Activated CD4-positive, alpha-beta T cell treated with anti-CD3 and anti-CD28 coated beads, Interleukin-2, amount 10 ng/mL, durations not matched to agents 7 days and 5 days (primary cell): ENCODE measurements around the gene ZNF318. TPM values are rescaled to one million over a fixed set of nuclear protein-coding genes. Genes with fewer than 3 reads are reported as not detected.
A peak's percentile ranks its signal among the peaks of the same experiment; 100 is the strongest.
"Not testable (repeated sequence)": the region's sequence is repeated elsewhere in the genome, so short reads cannot be mapped to it uniquely, and the experiment has no call there.

Experiments
- CTCF ChIA-PET: fragments of 350-600 bp; sonication (Branson Sonifier 250); formaldehyde crosslinking; loops from one replicate; lab custom pipeline; 2021; ENCODE audit warnings: antibody characterized with exemption; lab: Charles Lee
- POLR2A ChIA-PET: fragments of 350-600 bp; sonication (Branson Sonifier 250); formaldehyde crosslinking; loops from one replicate; lab custom pipeline; 2021; ENCODE audit warnings: antibody characterized with exemption; lab: Charles Lee
- DNase-seq: peaks from one replicate; pipeline ENCODE4 v3.0.0-alpha.2; 2020
- H3K27ac Mint-ChIP-seq: one replicate; pipeline ENCODE4 v1.8.0; 2021; ENCODE audit warnings: mild to moderate bottlenecking, moderate library complexity, mixed read lengths
- H3K27me3 Mint-ChIP-seq: one replicate; pipeline ENCODE4 v1.8.0; 2021; ENCODE audit warnings: mixed read lengths
- H3K36me3 Mint-ChIP-seq: one replicate; pipeline ENCODE4 v1.8.0; 2021; ENCODE audit warnings: low read depth, mixed read lengths
- H3K4me1 Mint-ChIP-seq: one replicate; pipeline ENCODE4 v1.8.0; 2021; ENCODE audit warnings: mixed read lengths
- H3K4me3 Mint-ChIP-seq: one replicate; pipeline ENCODE4 v1.8.0; 2021; ENCODE audit warnings: mild to moderate bottlenecking, moderate library complexity, mixed read lengths
- H3K9me3 Mint-ChIP-seq: one replicate; pipeline ENCODE4 v1.8.0; 2021; ENCODE audit warnings: mixed read lengths
- total RNA-seq, 2 experiments: library from RNA; stranded (reverse); gene quantifications; one replicate each; pipeline ENCODE4 v1.2.3, GENCODE V29; 2021

Gene ZNF318
- total RNA-seq, 2 experiments from 2014 or later = 12.8 to 14.5 TPM

- Mint-ChIP-seq H3K27me3 (peaks cover 36% of the 10 kb centered on the region), H3K36me3 (peaks cover 20% of the 10 kb centered on the region), H3K4me1 (peaks cover 53% of the 10 kb centered on the region), H3K27ac (peak overlapping the region; percentile 61)
- CTCF ChIA-PET = interaction anchor here (0.6 to 2.5 kb wide), 3 partner anchors 9 to 30 kb away, joined by 3 to 8 read pairs (median 4); no protein-coding TSS in a partner anchor
- H3K9me3 Mint-ChIP-seq, POLR2A ChIA-PET, H3K4me3 Mint-ChIP-seq, DNase-seq: not testable (repeated sequence)
These were observed 11.4 kb upstream of the ZNF318 start for GRCh38 chr6:43380858-43381257.

GRCh38 chr6:43378631-43379030 lies 9.2 kb upstream of the ZNF318 start:
- H3K27me3 Mint-ChIP-seq = peaks cover 30% of the 10 kb centered on the region

GRCh38 chr6:43377710-43378229 lies 8.3 kb upstream of the ZNF318 start:
- Mint-ChIP-seq H3K9me3 (no peaks in the 10 kb centered on the region), H3K27ac (no peak overlapping the region), H3K27me3 (peaks cover 30% of the 10 kb centered on the region), H3K4me1 (peaks cover 30% of the 10 kb centered on the region), H3K36me3 (peaks cover 9% of the 10 kb centered on the region), H3K4me3 (no peak overlapping the region)
- no peak for DNase-seq
- ChIA-PET CTCF (interaction anchor here (1.0 to 1.5 kb wide), 3 partner anchors 8 to 149 kb away, joined by 3 to 6 read pairs (median 3); partner anchors contain the start of genes DNPH1 and ZNF318), POLR2A (no interaction called here)

More at GRCh38 chr6:43378631-43379030, 9.2 kb upstream of the ZNF318 start:
- H3K4me3 Mint-ChIP-seq = no peak overlapping the region
- H3K9me3 Mint-ChIP-seq = peaks cover 2% of the 10 kb centered on the region
- H3K27ac Mint-ChIP-seq = no peak overlapping the region
- H3K36me3 Mint-ChIP-seq = peaks cover 9% of the 10 kb centered on the region
- ChIA-PET POLR2A (interaction anchor here (0.7 kb wide), 1 partner anchor 109 kb away, joined by 4 read pairs; no protein-coding TSS in a partner anchor), CTCF (interaction anchor here (0.6 to 1.5 kb wide), 3 partner anchors 9 to 67 kb away, joined by 3 to 6 read pairs (median 4); partner anchors contain the start of gene ZNF318)
- DNase-seq = no peak
- H3K4me1 Mint-ChIP-seq = peaks cover 37% of the 10 kb centered on the region

GRCh38 chr6:43376551-43376981 lies 7.1 kb upstream of the ZNF318 start:
- no peak overlapping the region for H3K4me3 Mint-ChIP-seq
- H3K27ac Mint-ChIP-seq = no peak overlapping the region
- H3K27me3 Mint-ChIP-seq = peaks cover 24% of the 10 kb centered on the region
- H3K36me3 Mint-ChIP-seq = peaks cover 6% of the 10 kb centered on the region
- H3K4me1 Mint-ChIP-seq = peaks cover 19% of the 10 kb centered on the region
- DNase-seq = no peak
- ChIA-PET CTCF (no interaction called here), POLR2A (no interaction called here)
- no peaks in the 10 kb centered on the region for H3K9me3 Mint-ChIP-seq

- Mint-ChIP-seq H3K27ac (no peak overlapping the region), H3K9me3 (no peaks in the 10 kb centered on the region), H3K36me3 (peaks cover 3% of the 10 kb centered on the region), H3K4me3 (no peak overlapping the region), H3K4me1 (peaks cover 16% of the 10 kb centered on the region), H3K27me3 (peaks cover 18% of the 10 kb centered on the region)
- ChIA-PET POLR2A (interaction anchor here (0.5 to 0.6 kb wide), 2 partner anchors 200 to 888 kb away, joined by 3 to 4 read pairs; no protein-coding TSS in a partner anchor), CTCF (interaction anchor here (0.7 to 1.4 kb wide), 4 partner anchors 14 to 631 kb away, joined by 3 to 9 read pairs (median 3); no protein-coding TSS in a partner anchor)
- no peak for DNase-seq
These were observed 6.2 kb upstream of the ZNF318 start for GRCh38 chr6:43375693-43376092.

- Mint-ChIP-seq H3K27ac (no peak overlapping the region), H3K36me3 (peaks cover 3% of the 10 kb centered on the region), H3K4me1 (peaks cover 28% of the 10 kb centered on the region), H3K27me3 (peaks cover 4% of the 10 kb centered on the region), H3K4me3 (no peak overlapping the region), H3K9me3 (no peaks in the 10 kb centered on the region)
- DNase-seq = no peak
- ChIA-PET CTCF (interaction anchor here (0.9 kb wide), 1 partner anchor 14 kb away, joined by 3 read pairs; no protein-coding TSS in a partner anchor), POLR2A (no interaction called here)
These were observed 3.9 kb upstream of the ZNF318 start for GRCh38 chr6:43373252-43373875.

- peaks cover 14% of the 10 kb centered on the region for H3K27me3 Mint-ChIP-seq
- not testable (repeated sequence) for H3K9me3 Mint-ChIP-seq, DNase-seq, H3K36me3 Mint-ChIP-seq
- H3K4me1 Mint-ChIP-seq = peaks cover 33% of the 10 kb centered on the region
- peak overlapping the region; percentile 93 for H3K27ac Mint-ChIP-seq
- POLR2A ChIA-PET = interaction anchor here (0.7 to 1.3 kb wide), 3 partner anchors 9 to 57 kb away, joined by 3 to 7 read pairs (median 4); partner anchors contain the start of gene ABCC10
- H3K4me3 Mint-ChIP-seq = peak overlapping the region; percentile 81
- CTCF ChIA-PET = interaction anchor here (0.8 to 2.9 kb wide), 9 partner anchors 8 to 198 kb away, joined by 3 to 13 read pairs (median 4); partner anchors contain the start of gene DNPH1
These were observed 645 bp upstream of the ZNF318 start for GRCh38 chr6:43370003-43370580.

- CTCF ChIA-PET = interaction anchor here (0.6 to 2.9 kb wide), 10 partner anchors 10 to 139 kb away, joined by 3 to 13 read pairs (median 5); partner anchors contain the start of gene DNPH1
- no peak for DNase-seq
- POLR2A ChIA-PET = interaction anchor here (0.7 kb wide), 1 partner anchor 141 kb away, joined by 3 read pairs; the partner anchor contains the start of gene LRRC73
- Mint-ChIP-seq H3K27ac (peak overlapping the region; percentile 84), H3K27me3 (peaks cover 14% of the 10 kb centered on the region), H3K36me3 (peaks cover 25% of the 10 kb centered on the region), H3K4me1 (peaks cover 33% of the 10 kb centered on the region), H3K9me3 (no peaks in the 10 kb centered on the region), H3K4me3 (peak overlapping the region; percentile 84)
These were observed 937 bp downstream of the ZNF318 start for GRCh38 chr6:43368259-43369160.

- DNase-seq = no peak
- peaks cover 27% of the 10 kb centered on the region for H3K36me3 Mint-ChIP-seq
- no peak overlapping the region for H3K27ac Mint-ChIP-seq
- peak overlapping the region; percentile 51 for H3K4me3 Mint-ChIP-seq
- H3K9me3 Mint-ChIP-seq = no peaks in the 10 kb centered on the region
- POLR2A ChIA-PET = no interaction called here
- H3K27me3 Mint-ChIP-seq = peaks cover 14% of the 10 kb centered on the region
- CTCF ChIA-PET = interaction anchor here (0.7 to 2.9 kb wide), 5 partner anchors 9 to 138 kb away, joined by 3 to 7 read pairs (median 4); partner anchors contain the start of gene DNPH1
- peaks cover 31% of the 10 kb centered on the region for H3K4me1 Mint-ChIP-seq
These were observed 2.0 kb downstream of the ZNF318 start for GRCh38 chr6:43367245-43367984.

GRCh38 chr6:43361269-43361668 lies 8.2 kb downstream of the ZNF318 start:
- CTCF ChIA-PET = interaction anchor here (0.9 to 1.3 kb wide), 3 partner anchors 13 to 22 kb away, joined by 3 read pairs; no protein-coding TSS in a partner anchor
- POLR2A ChIA-PET = interaction anchor here (0.9 kb wide), 1 partner anchor 8 kb away, joined by 4 read pairs; the partner anchor contains the start of gene ZNF318

GRCh38 chr6:43359831-43360230 lies 9.6 kb downstream of the ZNF318 start:
- no peak for DNase-seq
- peaks cover 42% of the 10 kb centered on the region for H3K36me3 Mint-ChIP-seq
- ChIA-PET POLR2A (no interaction called here), CTCF (interaction anchor here (0.9 to 2.5 kb wide), 3 partner anchors 8 to 24 kb away, joined by 3 to 7 read pairs (median 3); no protein-coding TSS in a partner anchor)
- no peaks in the 10 kb centered on the region for H3K4me1 Mint-ChIP-seq
- H3K4me3 Mint-ChIP-seq = no peak overlapping the region
- no peaks in the 10 kb centered on the region for H3K27me3 Mint-ChIP-seq
- no peak overlapping the region for H3K27ac Mint-ChIP-seq
- H3K9me3 Mint-ChIP-seq = no peaks in the 10 kb centered on the region

More at GRCh38 chr6:43361269-43361668, 8.2 kb downstream of the ZNF318 start:
- peaks cover 35% of the 10 kb centered on the region for H3K36me3 Mint-ChIP-seq
- no peak overlapping the region for H3K27ac Mint-ChIP-seq
- peaks cover 1% of the 10 kb centered on the region for H3K4me1 Mint-ChIP-seq
- H3K9me3 Mint-ChIP-seq = no peaks in the 10 kb centered on the region
- no peak for DNase-seq
- no peaks in the 10 kb centered on the region for H3K27me3 Mint-ChIP-seq
- no peak overlapping the region for H3K4me3 Mint-ChIP-seq
